ENCODE measurements around the gene KMT2A. TPM values are rescaled to one million over a fixed set of nuclear protein-coding genes. Genes with fewer than 3 reads are reported as not detected.

Gene KMT2A
- total and polyA plus RNA-seq, 10 of the 15 experiments (the other 5 are each of a cell fraction or from before 2014, with no cell fraction given) = 6.1 to 56.9 (median 25.4) TPM

DNA sequence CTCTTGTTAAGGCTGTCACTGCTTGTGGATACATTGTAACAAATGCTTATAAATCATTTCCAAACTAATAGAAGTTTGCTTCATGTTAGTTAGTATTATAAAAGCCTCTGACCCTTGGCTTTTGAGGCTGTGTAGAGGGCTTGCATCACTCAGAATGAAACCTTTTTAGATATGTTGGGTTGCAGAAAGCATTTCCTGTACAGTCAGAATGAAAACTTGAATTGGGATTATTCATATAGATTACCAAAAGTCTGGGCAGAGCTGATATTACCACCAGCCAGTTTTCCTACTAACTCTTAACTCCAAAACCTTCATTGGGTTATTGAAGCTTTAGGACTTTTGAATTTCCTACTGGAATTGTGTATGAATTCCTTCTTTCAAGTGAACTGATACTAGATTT, 12.0 kb downstream of the KMT2A start (continued):
- no peak for TF ChIP-seq SMAD5 (IDR thresholded peaks at IDR 0.05; ENCODE audit: low read depth)
- TF ChIP-seq GABPA (IDR thresholded peaks at IDR 0.05; ENCODE audit: low read depth) = peak; percentile 63; the same call in 1 of the 2 replicates
- TF ChIP-seq IKZF1 (conservative IDR thresholded peaks at IDR 0.05) = peak; percentile 95
- no peak for TF ChIP-seq RAD21 (IDR thresholded peaks at IDR 0.05; ENCODE audit: insufficient read depth, low read depth, low read length)
- no peak for TF ChIP-seq PAX8 (IDR thresholded peaks at IDR 0.05)
- TF ChIP-seq ATF7 (IDR thresholded peaks at IDR 0.05; ENCODE audit: low read depth) = peak; percentile 51; the same call in 1 of the 2 replicates
- TF ChIP-seq KDM1A (IDR thresholded peaks at IDR 0.05; ENCODE audit: borderline replicate concordance) = no peak
- TF ChIP-seq RAD51 (IDR thresholded peaks at IDR 0.05) = no peak
- no peak for TF ChIP-seq BCLAF1 (IDR thresholded peaks at IDR 0.05)
- peak; percentile 97 for TF ChIP-seq NFIC (IDR thresholded peaks at IDR 0.05; ENCODE audit: low read depth, low read length)
- no peak for TF ChIP-seq CBX3 (IDR thresholded peaks at IDR 0.05; ENCODE audit: borderline replicate concordance, low read depth)
- no peak for TF ChIP-seq ZNF687 (IDR thresholded peaks at IDR 0.05)
- TF ChIP-seq JUND (IDR thresholded peaks at IDR 0.05; ENCODE audit: low read depth, low read length) = peak; percentile 91
- no peak for TF ChIP-seq ZBTB11 (CRISPR knock-in tag; IDR thresholded peaks at IDR 0.05)
- TF ChIP-seq, protein P1, sequence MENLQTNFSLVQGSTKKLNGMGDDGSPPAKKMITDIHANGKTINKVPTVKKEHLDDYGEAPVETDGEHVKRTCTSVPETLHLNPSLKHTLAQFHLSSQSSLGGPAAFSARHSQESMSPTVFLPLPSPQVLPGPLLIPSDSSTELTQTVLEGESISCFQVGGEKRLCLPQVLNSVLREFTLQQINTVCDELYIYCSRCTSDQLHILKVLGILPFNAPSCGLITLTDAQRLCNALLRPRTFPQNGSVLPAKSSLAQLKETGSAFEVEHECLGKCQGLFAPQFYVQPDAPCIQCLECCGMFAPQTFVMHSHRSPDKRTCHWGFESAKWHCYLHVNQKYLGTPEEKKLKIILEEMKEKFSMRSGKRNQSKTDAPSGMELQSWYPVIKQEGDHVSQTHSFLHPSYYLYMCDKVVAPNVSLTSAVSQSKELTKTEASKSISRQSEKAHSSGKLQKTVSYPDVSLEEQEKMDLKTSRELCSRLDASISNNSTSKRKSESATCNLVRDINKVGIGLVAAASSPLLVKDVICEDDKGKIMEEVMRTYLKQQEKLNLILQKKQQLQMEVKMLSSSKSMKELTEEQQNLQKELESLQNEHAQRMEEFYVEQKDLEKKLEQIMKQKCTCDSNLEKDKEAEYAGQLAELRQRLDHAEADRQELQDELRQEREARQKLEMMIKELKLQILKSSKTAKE (IDR thresholded peaks at IDR 0.05; ENCODE audit: low read depth, poor library complexity, severe bottlenecking) = peak; percentile 82
- no peak for TF ChIP-seq BRCA1 (IDR thresholded peaks at IDR 0.05; ENCODE audit: low read depth, low read length)
